B cell (primary cell): ENCODE results near the gene IGHMBP2. TPM values are rescaled to one million over a fixed set of nuclear protein-coding genes. Genes with fewer than 3 reads are reported as not detected.

Experiments used
- ATAC-seq: fragments of 200-7000 bp; cut with Tn5 transposase; one replicate; pipeline ENCODE4 v1.10.0; 2021; ENCODE audit warnings: low read depth, mild to moderate bottlenecking, moderate number of reproducible peaks, moderate library complexity
- CTCF ChIA-PET: fragments of 350-600 bp; sonication (Branson Sonifier 250); formaldehyde crosslinking; loops from one replicate; lab custom pipeline; 2021; ENCODE audit warnings: antibody characterized with exemption, inconsistent platforms; lab: Charles Lee
- POLR2A ChIA-PET: fragments of 350-600 bp; sonication (Branson Sonifier 250); formaldehyde crosslinking; loops from one replicate; lab custom pipeline; 2021; ENCODE audit warnings: antibody characterized with exemption; lab: Charles Lee
- DNase-seq: peaks from one replicate; pipeline ENCODE4 v3.0.0; 2013
- H2AFZ ChIP-seq: 2 replicates; pipeline ENCODE4 v1.6.1; 2012; ENCODE audit warnings: mild to moderate bottlenecking, low read depth, low read length; ENCODE audit not compliant: insufficient read depth, poor library complexity, severe bottlenecking
- H3K27ac ChIP-seq, 2 donors: 1 replicate in 1 of 2; 2 replicates in 1 of 2; pipeline ENCODE4 v1.5.1; 2012 to 2013; ENCODE audit warnings: low read length in 2 of 2, mild to moderate bottlenecking in 2 of 2, moderate library complexity in 1 of 2
- H3K27me3 ChIP-seq, 4 experiments: fragments of 200-600 bp in 1 of 4; sonication (generic) in 1 of 4; replicated peaks in 1 of 4; 1 replicate in 2 of 4; 2 replicates in 2 of 4; pipeline versions ENCODE4 v1.6.1 to v1.7.0; 2013 to 2016; ENCODE audit warnings: low read length in 3 of 4, mild to moderate bottlenecking in 2 of 4, mixed read lengths in 1 of 4, moderate library complexity in 1 of 4; ENCODE audit not compliant: insufficient read depth in 4 of 4, control insufficient read depth in 3 of 4; ENCODE audit errors: control extremely low read depth in 1 of 4
- H3K36me3 ChIP-seq, 2 experiments: replicated peaks in 1 of 2; 1 replicate in 1 of 2; 2 replicates in 1 of 2; pipeline versions ENCODE4 v1.6.1 to v1.7.1; 2013; ENCODE audit warnings: low read length in 1 of 2; ENCODE audit not compliant: insufficient read depth in 2 of 2, control insufficient read depth in 1 of 2; ENCODE audit errors: control extremely low read depth in 1 of 2, extremely low read depth in 1 of 2
- H3K4me1 ChIP-seq, 2 donors: fragments of 200-600 bp in 1 of 2; sonication (generic) in 1 of 2; 1 replicate in 1 of 2; 2 replicates in 1 of 2; pipeline versions ENCODE4 v1.5.1 to v1.6.1; 2013 to 2017; ENCODE audit warnings: low read length in 2 of 2; ENCODE audit not compliant: control insufficient read depth in 2 of 2, insufficient read depth in 2 of 2
- H3K4me2 ChIP-seq: replicated peaks from 2 replicates; pipeline ENCODE3; 2012; ENCODE audit warnings: mild to moderate bottlenecking, low read depth, low read length; ENCODE audit not compliant: poor library complexity, severe bottlenecking
- H3K4me3 ChIP-seq, 5 experiments: fragments of 200-600 bp in 1 of 5; sonication (generic) in 1 of 5; 1 replicate in 3 of 5; 2 replicates in 2 of 5; pipeline versions ENCODE4 v1.5.1 to v1.7.0; 2011 to 2016; ENCODE audit warnings: low read length in 4 of 5, mild to moderate bottlenecking in 4 of 5, low read depth in 2 of 5, control low read depth in 1 of 5, moderate library complexity in 1 of 5; ENCODE audit not compliant: insufficient read depth in 1 of 5; ENCODE audit errors: control extremely low read depth in 1 of 5, extremely low read depth in 1 of 5
- H3K79me2 ChIP-seq: fragments of 200-600 bp; sonication (generic); one replicate; pipeline ENCODE4 v1.6.0; 2016; ENCODE audit warnings: low read length; ENCODE audit not compliant: control insufficient read depth, insufficient read depth
- H3K9ac ChIP-seq: fragments of 200-600 bp; sonication (generic); 2 replicates; pipeline ENCODE4 v1.6.1; 2017; ENCODE audit warnings: mild to moderate bottlenecking, low read length, moderate library complexity
- H3K9me3 ChIP-seq, 3 donors: one replicate each; pipeline versions ENCODE4 v1.6.1 to v1.7.1; 2013; ENCODE audit warnings: low read length in 2 of 3; ENCODE audit not compliant: control insufficient read depth in 2 of 3, insufficient read depth in 1 of 3; ENCODE audit errors: control extremely low read depth in 1 of 3
- H4K20me1 ChIP-seq: 2 replicates; pipeline ENCODE4 v1.6.0; 2012; ENCODE audit warnings: mild to moderate bottlenecking, low read length; ENCODE audit not compliant: insufficient read depth, control insufficient read depth, poor library complexity, severe bottlenecking
- H3K27ac Mint-ChIP-seq: one replicate; pipeline ENCODE4 v1.8.0; 2021; ENCODE audit warnings: mixed read lengths
- H3K27me3 Mint-ChIP-seq: one replicate; pipeline ENCODE4 v1.8.0; 2021; ENCODE audit warnings: mixed read lengths
- H3K4me1 Mint-ChIP-seq: one replicate; pipeline ENCODE4 v1.8.0; 2021; ENCODE audit warnings: mixed read lengths
- H3K4me3 Mint-ChIP-seq: one replicate; pipeline ENCODE4 v1.8.0; 2021; ENCODE audit warnings: mixed read lengths
- H3K9me3 Mint-ChIP-seq: one replicate; pipeline ENCODE4 v1.8.0; 2022; ENCODE audit warnings: mixed read lengths; ENCODE audit not compliant: insufficient read depth
- EZH2 ChIP-seq: IDR thresholded peaks from 2 replicates; pipeline ENCODE4 v1.6.1; 2012; ENCODE audit warnings: borderline replicate concordance, low read depth, mild to moderate bottlenecking, moderate library complexity, low read length; ENCODE audit not compliant: insufficient read depth, poor library complexity, severe bottlenecking
- WGBS: methylation state at CpG from one replicate; pipeline ENCODE4 v1.1.5; 2013; ENCODE audit warnings: missing lambda C conversion rate; ENCODE audit not compliant: insufficient coverage; 5-methylcytosine and 5-hydroxymethylcytosine counted together
- intact Hi-C: fragments of 100-400 bp; cut with micrococcal nuclease; formaldehyde crosslinking; loops from one replicate; pipeline ENCODE4 v1.10.0; 2022
- polyA plus RNA-seq: library from polyadenylated mRNA; depleted of rRNA; stranded (reverse); fragments of >200 nt; gene quantifications from 2 replicates; pipeline ENCODE4 v1.2.3, GENCODE V29; 2012
- total RNA-seq, 2 donors: library from RNA; stranded (reverse); fragments of 120-200 nt in 1 of 2; gene quantifications; 1 replicate in 1 of 2; 2 replicates in 1 of 2; pipeline versions ENCODE4 v1.2.3 to v1.2.4, GENCODE V29; 2013 to 2022
- TF ChIP-seq, protein P1 (sequence below): fragments of 200-600 bp; IDR thresholded peaks from one replicate; pipeline ENCODE4 v1.8.0; 2022; ENCODE audit warnings: antibody characterized with exemption, mild to moderate bottlenecking

The IGHMBP2 gene
- total and polyA plus RNA-seq, 2 donors (not counting 1 experiment from before 2014, with no cell fraction given) = 41.4 to 42.9 TPM

DNA sequence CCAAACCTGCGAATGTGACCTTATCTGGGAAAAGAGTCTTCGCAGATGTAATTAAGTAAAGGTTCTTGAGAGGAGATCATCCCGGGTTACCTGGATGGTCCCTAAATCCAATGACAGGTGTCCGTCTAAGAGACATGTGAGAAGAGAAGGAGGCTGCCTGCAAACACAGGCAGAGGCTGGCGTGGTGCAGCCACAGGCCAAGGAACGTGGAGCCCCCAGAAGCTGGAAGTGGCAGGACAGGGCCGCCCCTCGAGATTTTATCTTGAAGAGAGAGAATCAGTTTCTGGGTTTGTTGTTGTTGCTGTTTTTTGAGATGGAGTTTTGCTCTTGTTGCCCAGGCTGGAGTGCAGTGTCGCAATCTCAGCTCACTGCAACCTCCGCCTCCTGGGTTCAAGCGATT, 43.5 kb downstream of the IGHMBP2 start:
- H3K4me2 ChIP-seq = no peak overlapping the region
- H3K9me3 ChIP-seq = no peaks in the 10 kb centered on the region
- no peaks in the 10 kb centered on the region for H3K27me3 ChIP-seq
- no peaks in the 10 kb centered on the region for H3K27me3 Mint-ChIP-seq
- intact Hi-C loops = no loop called here
- no peak for TF ChIP-seq EZH2
- TF ChIP-seq, protein P1, sequence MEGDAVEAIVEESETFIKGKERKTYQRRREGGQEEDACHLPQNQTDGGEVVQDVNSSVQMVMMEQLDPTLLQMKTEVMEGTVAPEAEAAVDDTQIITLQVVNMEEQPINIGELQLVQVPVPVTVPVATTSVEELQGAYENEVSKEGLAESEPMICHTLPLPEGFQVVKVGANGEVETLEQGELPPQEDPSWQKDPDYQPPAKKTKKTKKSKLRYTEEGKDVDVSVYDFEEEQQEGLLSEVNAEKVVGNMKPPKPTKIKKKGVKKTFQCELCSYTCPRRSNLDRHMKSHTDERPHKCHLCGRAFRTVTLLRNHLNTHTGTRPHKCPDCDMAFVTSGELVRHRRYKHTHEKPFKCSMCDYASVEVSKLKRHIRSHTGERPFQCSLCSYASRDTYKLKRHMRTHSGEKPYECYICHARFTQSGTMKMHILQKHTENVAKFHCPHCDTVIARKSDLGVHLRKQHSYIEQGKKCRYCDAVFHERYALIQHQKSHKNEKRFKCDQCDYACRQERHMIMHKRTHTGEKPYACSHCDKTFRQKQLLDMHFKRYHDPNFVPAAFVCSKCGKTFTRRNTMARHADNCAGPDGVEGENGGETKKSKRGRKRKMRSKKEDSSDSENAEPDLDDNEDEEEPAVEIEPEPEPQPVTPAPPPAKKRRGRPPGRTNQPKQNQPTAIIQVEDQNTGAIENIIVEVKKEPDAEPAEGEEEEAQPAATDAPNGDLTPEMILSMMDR = no peak
- no peaks in the 10 kb centered on the region for H3K9me3 Mint-ChIP-seq
- H3K4me1 ChIP-seq = no peaks in the 10 kb centered on the region
- CTCF ChIA-PET = interaction anchor here (0.7 kb wide), 1 partner anchor 15 kb away, joined by 3 read pairs; no protein-coding TSS in a partner anchor
- H3K4me3 Mint-ChIP-seq = no peak overlapping the region
- no peak overlapping the region for H3K27ac Mint-ChIP-seq
- H3K9ac ChIP-seq = no peak overlapping the region
- no peak overlapping the region for H3K27ac ChIP-seq
- no peaks in the 10 kb centered on the region for H4K20me1 ChIP-seq
- no peaks in the 10 kb centered on the region for H3K4me1 Mint-ChIP-seq
- no peak overlapping the region for H3K4me3 ChIP-seq
- no peaks in the 10 kb centered on the region for H3K79me2 ChIP-seq
- no peak overlapping the region for H2AFZ ChIP-seq
- DNase-seq = no peak
- no peaks in the 10 kb centered on the region for H3K36me3 ChIP-seq
- POLR2A ChIA-PET = no interaction called here
- 71% methylated on average over 7 of the region's 11 CpGs for WGBS
- no peak for ATAC-seq

DNA sequence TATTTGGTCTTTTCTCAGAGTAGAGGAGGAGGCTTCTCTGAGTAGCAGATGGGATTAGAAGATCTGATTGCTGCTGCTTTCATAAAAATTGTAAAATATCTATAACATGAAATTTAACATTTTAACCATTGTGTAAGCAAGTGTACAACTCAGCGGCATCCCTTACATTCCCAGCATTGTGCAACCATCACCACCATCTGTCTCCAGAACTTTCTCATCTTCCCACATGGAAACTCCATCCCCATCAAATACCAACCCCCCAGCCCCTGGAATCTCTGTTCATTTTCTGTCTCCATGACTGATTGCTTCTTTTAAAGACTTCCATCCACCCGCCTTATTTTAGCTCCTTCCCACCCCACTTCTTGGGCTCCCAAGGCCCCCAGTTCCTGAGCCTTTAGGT, 44.8 kb downstream of the IGHMBP2 start:
- Histone ChIP-seq H3K36me3 (no peaks in the 10 kb centered on the region), H3K27me3 (no peaks in the 10 kb centered on the region), H3K4me2 (no peak overlapping the region), H3K27ac (no peak overlapping the region), H3K9ac (no peak overlapping the region), H3K79me2 (no peaks in the 10 kb centered on the region), H3K4me1 (no peaks in the 10 kb centered on the region), H2AFZ (no peak overlapping the region), H3K9me3 (no peaks in the 10 kb centered on the region), H3K4me3 (no peak overlapping the region), H4K20me1 (no peaks in the 10 kb centered on the region)
- TF ChIP-seq, protein P1 = no peak
- TF ChIP-seq EZH2 = no peak
- CTCF ChIA-PET = no interaction called here
- Mint-ChIP-seq H3K4me3 (no peak overlapping the region), H3K27ac (no peak overlapping the region), H3K27me3 (no peaks in the 10 kb centered on the region), H3K9me3 (no peaks in the 10 kb centered on the region), H3K4me1 (no peaks in the 10 kb centered on the region)
- intact Hi-C loops = no loop called here
- POLR2A ChIA-PET = no interaction called here
- no peak for ATAC-seq
- WGBS = 45% methylated on average over 2 of the region's 2 CpGs
- DNase-seq = no peak
